ENCODE measurements around the gene P4HA3.

The P4HA3 gene

DNA sequence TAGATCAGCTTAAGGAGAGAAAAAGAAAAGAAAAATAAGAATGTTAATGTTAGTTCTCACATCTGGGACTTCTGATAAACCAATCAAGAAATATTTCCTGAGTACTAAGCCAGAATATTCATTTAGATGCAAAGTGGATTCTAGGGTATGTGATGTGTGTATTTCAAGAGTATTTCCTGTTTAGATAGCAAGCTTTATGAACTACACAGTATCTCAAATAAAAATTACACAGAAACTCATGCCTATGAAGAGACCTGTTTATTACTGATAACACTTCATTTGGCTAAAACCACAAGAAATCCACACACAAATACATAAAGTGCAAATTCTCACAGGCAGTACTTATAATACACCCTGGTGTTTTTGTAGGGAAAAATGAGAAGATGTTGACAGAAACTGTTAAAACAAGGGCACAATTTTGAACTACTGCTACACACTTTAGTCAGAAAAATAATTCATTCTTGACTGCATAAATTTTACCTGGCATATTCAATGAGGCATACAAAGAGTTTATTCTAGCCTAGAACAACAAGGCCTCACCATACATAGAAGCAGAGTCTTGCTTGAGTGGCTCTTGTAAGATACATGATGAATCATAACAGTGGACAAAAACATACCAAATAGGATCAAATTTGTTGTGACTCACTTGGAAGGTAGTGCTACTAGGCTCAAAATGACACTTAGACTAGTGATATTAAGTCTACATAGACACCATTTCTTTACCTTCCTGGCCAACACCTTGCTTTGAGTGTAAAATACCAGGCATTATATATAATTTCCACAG lies 18.8 kb upstream of the P4HA3 start:
- no peaks in the 10 kb centered on the region for H3K9me3 ChIP-seq (ENCODE audit: control insufficient read depth in 1 of 2, low read length in 2 of 2)
- H3K4me3 ChIP-seq (ENCODE audit: low read depth in 1 of 2, low read length in 2 of 2) = no peak overlapping the region
- no peaks in the 10 kb centered on the region for H3K36me3 ChIP-seq (ENCODE audit: control insufficient read depth in 1 of 2, insufficient read depth in 2 of 2, low read length in 2 of 2)
- no peaks in the 10 kb centered on the region for H3K27me3 ChIP-seq (ENCODE audit: low read depth, low read length)
- no peak overlapping the region for H3K27ac ChIP-seq (ENCODE audit: low read length)
- peaks cover 10 to 11% of the 10 kb centered on the region in 2 donors for H3K4me1 ChIP-seq (ENCODE audit: control insufficient read depth in 1 of 2, insufficient read depth in 2 of 2, low read length in 2 of 2)

DNA sequence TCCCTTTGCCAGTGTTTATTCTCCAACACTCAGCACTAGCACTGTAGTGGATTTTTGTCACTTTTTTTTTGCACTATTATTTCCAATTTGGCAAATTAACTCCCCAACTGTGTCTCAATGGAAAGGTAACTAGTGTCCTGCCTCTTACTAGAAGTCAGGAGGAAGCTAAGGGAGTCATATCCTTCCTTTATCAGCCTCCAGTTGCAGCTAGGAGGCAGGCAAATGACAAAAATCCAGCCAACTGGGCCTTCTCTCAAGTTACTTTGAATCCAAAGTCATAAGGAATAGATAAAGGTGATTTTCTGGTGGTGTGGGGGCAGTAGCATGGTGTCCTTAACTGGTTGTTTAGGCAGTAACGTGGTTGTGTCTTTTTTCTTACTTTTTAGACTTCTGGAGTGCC lies 15.6 kb upstream of the P4HA3 start:
- no peaks in the 10 kb centered on the region for H3K9me3 ChIP-seq (ENCODE audit: control insufficient read depth in 1 of 2, low read length in 2 of 2)
- no peak overlapping the region for H3K27ac ChIP-seq (ENCODE audit: low read length)
- H3K4me1 ChIP-seq (ENCODE audit: control insufficient read depth in 1 of 2, insufficient read depth in 2 of 2, low read length in 2 of 2) = peaks cover 10 to 19% of the 10 kb centered on the region in 2 donors

DNA sequence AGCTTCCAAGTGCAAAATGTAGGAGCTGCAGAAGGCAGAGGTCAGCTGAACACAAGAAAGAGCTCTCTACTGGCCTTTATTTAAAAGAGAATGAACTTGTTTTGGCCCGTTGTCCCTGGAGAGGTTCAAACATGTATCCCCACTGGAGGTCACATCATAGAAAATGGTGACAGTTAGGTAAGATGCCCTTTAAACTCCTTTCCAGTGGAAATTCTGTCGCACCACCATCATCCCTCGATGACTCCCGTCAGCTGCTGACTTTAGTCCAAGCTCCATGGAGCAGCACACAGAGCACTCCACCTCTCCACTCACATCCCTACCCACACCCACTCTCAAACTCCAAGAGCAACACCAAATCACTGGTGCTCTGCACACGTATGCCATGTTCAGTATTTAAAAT lies 15.2 kb upstream of the P4HA3 start:
- no peaks in the 10 kb centered on the region for H3K36me3 ChIP-seq (ENCODE audit: control insufficient read depth in 1 of 2, insufficient read depth in 2 of 2, low read length in 2 of 2)
- H3K27ac ChIP-seq (ENCODE audit: low read length) = no peak overlapping the region
- H3K4me1 ChIP-seq (ENCODE audit: control insufficient read depth in 1 of 2, insufficient read depth in 2 of 2, low read length in 2 of 2) = peaks cover 10 to 23% of the 10 kb centered on the region in 2 donors

More for the DNA sequence above, 15.6 kb upstream of the P4HA3 start:
- Histone ChIP-seq H3K4me3 (ENCODE audit: low read depth in 1 of 2, low read length in 2 of 2) (no peak overlapping the region), H3K27me3 (ENCODE audit: low read depth, low read length) (no peaks in the 10 kb centered on the region), H3K36me3 (ENCODE audit: control insufficient read depth in 1 of 2, insufficient read depth in 2 of 2, low read length in 2 of 2) (no peaks in the 10 kb centered on the region)

DNA sequence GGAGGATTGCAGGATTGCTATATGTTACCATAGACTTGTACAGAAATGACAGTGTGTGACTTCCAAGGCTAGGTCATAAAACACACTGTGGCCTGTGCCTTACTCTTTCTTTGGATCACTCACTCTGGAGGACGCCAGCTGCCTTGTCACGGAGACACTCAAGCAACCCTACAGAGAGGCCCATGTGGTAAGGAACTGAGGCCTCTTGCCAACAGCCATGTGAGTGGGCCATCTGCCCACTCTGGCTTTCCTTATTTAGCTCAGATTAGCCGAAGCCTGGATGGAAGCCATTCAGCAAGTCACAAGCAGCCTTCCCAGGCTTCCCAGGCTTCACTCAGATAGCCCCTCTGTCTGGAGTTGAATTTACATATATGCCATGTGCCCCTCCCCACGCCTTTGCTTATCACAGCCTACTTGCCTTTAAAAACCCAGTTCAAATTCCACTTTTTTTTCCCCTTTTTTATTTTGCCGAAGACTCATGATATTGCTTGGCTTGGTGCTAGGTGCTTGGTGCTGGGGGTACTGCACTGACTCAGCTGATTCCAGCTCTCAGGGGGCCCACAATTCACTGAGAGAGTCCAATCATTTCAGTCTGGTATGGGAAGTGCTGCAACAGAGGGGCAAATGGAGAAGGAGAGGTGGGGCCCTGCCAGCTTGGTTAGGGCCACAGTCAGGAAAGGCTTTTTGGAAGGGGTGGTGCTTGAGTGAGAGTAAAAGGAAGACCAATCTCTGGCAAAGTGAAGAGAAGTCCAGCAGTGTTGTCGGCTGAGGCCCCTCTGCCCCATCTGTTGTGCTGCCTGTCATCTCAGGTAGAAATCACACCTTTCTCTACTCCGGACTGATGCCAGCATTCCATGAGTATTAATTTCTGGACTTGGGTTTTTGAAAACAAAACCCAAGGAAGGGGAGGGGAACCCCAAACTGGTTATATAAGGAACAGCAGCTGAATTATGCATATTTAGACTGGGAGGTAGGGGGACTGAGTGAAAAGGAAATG lies 14.5 kb upstream of the P4HA3 start:
- peaks cover 10 to 25% of the 10 kb centered on the region in 2 donors for H3K4me1 ChIP-seq (ENCODE audit: control insufficient read depth in 1 of 2, insufficient read depth in 2 of 2, low read length in 2 of 2)

More for the DNA sequence above, 15.2 kb upstream of the P4HA3 start:
- Histone ChIP-seq H3K4me3 (ENCODE audit: low read depth in 1 of 2, low read length in 2 of 2) (no peak overlapping the region), H3K27me3 (ENCODE audit: low read depth, low read length) (no peaks in the 10 kb centered on the region), H3K9me3 (ENCODE audit: control insufficient read depth in 1 of 2, low read length in 2 of 2) (no peaks in the 10 kb centered on the region)

DNA sequence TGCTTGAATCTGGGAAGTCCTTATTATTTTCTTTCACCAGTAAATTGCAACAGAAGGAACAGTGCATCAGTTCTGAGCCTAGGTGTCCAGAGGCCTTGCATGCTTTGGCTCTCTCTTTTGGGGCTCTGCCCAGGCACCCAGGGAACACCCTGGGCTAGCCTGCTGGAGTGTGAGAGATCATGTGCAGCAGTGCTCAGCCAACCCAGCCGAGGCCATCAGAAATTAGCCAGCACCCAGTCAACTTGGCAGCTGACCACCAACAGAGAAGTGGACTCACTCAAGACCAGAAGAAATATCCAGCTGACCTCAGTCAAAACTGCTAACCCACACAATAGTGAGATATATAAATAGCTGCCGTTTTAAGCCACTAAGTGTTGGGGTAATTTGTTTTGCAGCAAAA lies 11.2 kb upstream of the P4HA3 start:
- no peak overlapping the region for H3K27ac ChIP-seq (ENCODE audit: low read length)
- no peaks in the 10 kb centered on the region for H3K9me3 ChIP-seq (ENCODE audit: control insufficient read depth in 1 of 2, low read length in 2 of 2)
- peaks cover 10 to 25% of the 10 kb centered on the region in 2 donors for H3K4me1 ChIP-seq (ENCODE audit: control insufficient read depth in 1 of 2, insufficient read depth in 2 of 2, low read length in 2 of 2)
- H3K4me3 ChIP-seq (ENCODE audit: low read depth in 1 of 2, low read length in 2 of 2) = no peak overlapping the region
- H3K36me3 ChIP-seq (ENCODE audit: control insufficient read depth in 1 of 2, insufficient read depth in 2 of 2, low read length in 2 of 2) = no peaks in the 10 kb centered on the region
- H3K27me3 ChIP-seq (ENCODE audit: low read depth, low read length) = no peaks in the 10 kb centered on the region

More for the DNA sequence above, 14.5 kb upstream of the P4HA3 start:
- H3K27me3 ChIP-seq (ENCODE audit: low read depth, low read length) = no peaks in the 10 kb centered on the region
- no peak overlapping the region for H3K27ac ChIP-seq (ENCODE audit: low read length)
- no peak overlapping the region for H3K4me3 ChIP-seq (ENCODE audit: low read depth in 1 of 2, low read length in 2 of 2)
- no peaks in the 10 kb centered on the region for H3K9me3 ChIP-seq (ENCODE audit: control insufficient read depth in 1 of 2, low read length in 2 of 2)
- no peaks in the 10 kb centered on the region for H3K36me3 ChIP-seq (ENCODE audit: control insufficient read depth in 1 of 2, insufficient read depth in 2 of 2, low read length in 2 of 2)

DNA sequence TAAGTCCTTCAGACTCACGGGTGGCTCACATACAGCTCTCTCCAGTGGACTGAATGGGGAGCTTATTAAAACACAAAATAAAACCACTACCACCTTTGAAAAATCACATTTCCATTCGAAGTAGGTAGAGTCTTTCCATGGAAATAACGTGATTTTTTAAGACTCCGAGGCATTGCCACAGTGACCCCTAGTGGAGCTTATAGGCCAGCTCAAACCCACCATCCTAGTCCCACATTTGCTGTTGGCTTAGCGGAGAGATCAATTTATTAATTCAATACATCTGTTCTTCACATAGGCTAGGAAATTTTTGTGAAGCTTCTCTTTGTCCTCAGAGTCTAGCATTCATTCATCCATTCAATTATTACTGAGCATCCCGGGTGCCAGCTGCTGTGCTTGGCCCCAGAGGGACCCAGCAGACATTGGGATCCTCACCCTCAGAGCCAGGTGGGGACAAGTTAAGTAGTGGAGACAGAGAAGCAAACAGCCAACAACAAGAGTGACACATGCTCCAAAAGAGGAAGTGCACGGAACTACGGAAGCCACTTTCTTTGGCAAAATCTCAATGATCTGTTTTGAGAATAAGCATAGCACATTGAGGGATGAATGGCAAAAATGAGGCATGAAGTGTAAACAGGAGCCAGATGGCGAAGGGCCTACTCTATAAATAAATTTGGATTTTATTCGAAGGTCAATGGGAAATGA lies 10.2 kb upstream of the P4HA3 start:
- Histone ChIP-seq H3K27ac (ENCODE audit: low read length) (no peak overlapping the region), H3K4me1 (ENCODE audit: control insufficient read depth in 1 of 2, insufficient read depth in 2 of 2, low read length in 2 of 2) (peaks cover 10 to 24% of the 10 kb centered on the region in 2 donors)

DNA sequence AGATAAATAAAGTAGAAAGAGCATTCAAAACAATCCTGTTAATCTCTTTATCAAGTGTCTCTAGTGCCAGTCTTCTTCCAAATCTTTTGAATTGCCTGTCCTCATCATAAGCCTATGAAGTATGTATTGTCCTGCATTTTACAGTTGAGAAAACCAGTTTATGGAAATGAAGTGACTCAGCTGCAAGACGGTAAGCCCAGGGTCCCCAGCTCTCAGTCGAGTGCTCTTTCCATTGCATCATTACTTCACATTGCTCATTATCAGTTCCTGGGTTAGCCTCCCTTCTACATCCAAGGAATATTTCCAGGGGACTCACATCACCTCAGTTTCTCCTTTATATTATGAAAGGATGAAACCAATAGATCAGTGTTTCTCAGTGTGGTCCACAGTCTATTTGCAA lies 9.1 kb upstream of the P4HA3 start:
- Histone ChIP-seq H3K36me3 (ENCODE audit: control insufficient read depth in 1 of 2, insufficient read depth in 2 of 2, low read length in 2 of 2) (no peaks in the 10 kb centered on the region), H3K27ac (ENCODE audit: low read length) (no peak overlapping the region), H3K9me3 (ENCODE audit: control insufficient read depth in 1 of 2, low read length in 2 of 2) (peaks cover 0 to 6% of the 10 kb centered on the region in 2 donors), H3K27me3 (ENCODE audit: low read depth, low read length) (no peaks in the 10 kb centered on the region), H3K4me3 (ENCODE audit: low read depth in 1 of 2, low read length in 2 of 2) (no peak overlapping the region), H3K4me1 (ENCODE audit: control insufficient read depth in 1 of 2, insufficient read depth in 2 of 2, low read length in 2 of 2) (peaks cover 0 to 13% of the 10 kb centered on the region in 2 donors)

More for the DNA sequence above, 10.2 kb upstream of the P4HA3 start:
- Histone ChIP-seq H3K27me3 (ENCODE audit: low read depth, low read length) (no peaks in the 10 kb centered on the region), H3K9me3 (ENCODE audit: control insufficient read depth in 1 of 2, low read length in 2 of 2) (peaks cover 0 to 5% of the 10 kb centered on the region in 2 donors), H3K4me3 (ENCODE audit: low read depth in 1 of 2, low read length in 2 of 2) (no peak overlapping the region), H3K36me3 (ENCODE audit: control insufficient read depth in 1 of 2, insufficient read depth in 2 of 2, low read length in 2 of 2) (no peaks in the 10 kb centered on the region)

DNA sequence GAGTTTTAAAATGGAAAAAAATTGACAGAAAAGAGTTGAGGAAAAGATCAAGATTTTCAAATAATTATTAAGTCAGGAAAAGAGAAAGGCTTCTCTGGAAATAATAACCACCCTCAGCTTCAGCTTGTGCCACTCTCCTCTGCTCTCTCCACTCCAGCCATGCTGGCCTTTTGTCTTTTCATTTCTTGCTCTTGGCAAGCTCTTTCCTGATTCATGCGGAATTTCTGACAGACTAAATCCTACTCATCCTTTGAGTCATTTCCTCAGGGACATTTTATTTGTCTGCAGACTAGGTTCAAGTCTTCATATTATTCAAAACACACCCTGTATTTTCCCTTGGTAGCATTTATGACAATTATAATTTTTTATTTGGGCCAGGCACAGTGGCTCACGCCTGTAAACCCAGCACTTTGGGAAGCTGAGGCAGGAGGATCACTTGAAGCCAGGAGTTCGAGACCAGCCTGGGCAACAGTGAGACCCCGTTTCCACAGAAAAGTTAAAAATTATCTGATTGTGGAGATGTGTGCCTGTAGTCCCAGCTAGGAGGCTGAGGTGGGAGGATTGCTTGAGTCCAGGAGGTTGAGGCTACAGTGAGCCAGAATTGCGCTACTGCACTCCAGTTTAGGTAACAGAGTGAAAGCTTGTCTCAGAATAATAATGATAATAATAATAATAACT lies 7.8 kb upstream of the P4HA3 start:
- peaks cover 0 to 13% of the 10 kb centered on the region in 2 donors for H3K4me1 ChIP-seq (ENCODE audit: control insufficient read depth in 1 of 2, insufficient read depth in 2 of 2, low read length in 2 of 2)
- no peaks in the 10 kb centered on the region for H3K36me3 ChIP-seq (ENCODE audit: control insufficient read depth in 1 of 2, insufficient read depth in 2 of 2, low read length in 2 of 2)
- no peak overlapping the region for H3K27ac ChIP-seq (ENCODE audit: low read length)
- no peak overlapping the region for H3K4me3 ChIP-seq (ENCODE audit: low read depth in 1 of 2, low read length in 2 of 2)
- peaks cover 0 to 6% of the 10 kb centered on the region in 2 donors for H3K9me3 ChIP-seq (ENCODE audit: control insufficient read depth in 1 of 2, low read length in 2 of 2)
- H3K27me3 ChIP-seq (ENCODE audit: low read depth, low read length) = no peaks in the 10 kb centered on the region

DNA sequence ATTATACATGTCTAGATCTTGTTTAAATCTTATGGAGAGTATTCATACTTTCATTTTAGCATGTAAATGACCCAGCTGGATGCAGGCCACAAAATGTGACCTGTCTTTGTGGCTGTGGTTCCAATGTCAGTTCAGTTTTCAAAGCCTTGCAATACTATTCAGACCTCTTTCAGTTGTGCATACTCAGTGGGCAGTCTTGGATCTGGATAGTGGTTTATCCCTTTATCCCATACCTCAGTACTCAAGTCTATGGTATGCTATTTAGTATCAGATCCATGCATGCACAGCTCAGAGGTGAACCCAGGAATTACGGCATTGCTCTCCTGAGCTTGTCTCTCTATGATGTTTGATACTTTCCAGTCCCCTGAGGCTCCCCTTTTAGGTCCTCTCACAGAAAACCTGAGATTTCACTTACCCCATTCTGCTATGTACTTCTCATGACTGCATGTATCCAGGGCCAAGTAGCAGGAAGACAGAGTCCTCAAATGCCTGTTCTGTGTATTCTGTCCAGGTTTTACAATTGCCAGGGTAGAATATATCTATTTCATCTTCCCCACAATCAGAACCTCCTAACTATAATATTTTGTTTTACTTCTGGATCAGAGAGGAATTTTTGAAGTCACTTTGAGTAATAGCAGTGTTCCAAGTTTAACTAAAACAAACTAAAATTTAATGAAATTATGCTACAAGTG lies 6.9 kb upstream of the P4HA3 start:
- Histone ChIP-seq H3K27me3 (ENCODE audit: low read depth, low read length) (no peaks in the 10 kb centered on the region), H3K4me3 (ENCODE audit: low read depth in 1 of 2, low read length in 2 of 2) (no peak overlapping the region), H3K9me3 (ENCODE audit: control insufficient read depth in 1 of 2, low read length in 2 of 2) (peaks cover 0 to 6% of the 10 kb centered on the region in 2 donors), H3K36me3 (ENCODE audit: control insufficient read depth in 1 of 2, insufficient read depth in 2 of 2, low read length in 2 of 2) (no peaks in the 10 kb centered on the region), H3K4me1 (ENCODE audit: control insufficient read depth in 1 of 2, insufficient read depth in 2 of 2, low read length in 2 of 2) (peaks cover 0 to 13% of the 10 kb centered on the region in 2 donors), H3K27ac (ENCODE audit: low read length) (no peak overlapping the region)
